Bronchial epithelial cell (primary cell): ENCODE results near the gene ZNF598. TPM values are rescaled to one million over a fixed set of nuclear protein-coding genes. Genes with fewer than 3 reads are reported as not detected.
A peak's percentile ranks its signal among the peaks of the same experiment; 100 is the strongest.

Experiments used
- DNase-seq: peaks from one replicate; pipeline ENCODE4 v3.0.0-alpha.2; 2010; ENCODE audit warnings: low read depth
- FAIRE-seq: peaks from 2 replicates; lab custom pipeline; 2011; peaks lifted over from hg19 to GRCh38; lab: Jason Lieb, UNC
- H3K27me3 ChIP-seq: 2 replicates; pipeline ENCODE4 v1.5.1; 2011; ENCODE audit warnings: low read length; ENCODE audit not compliant: control insufficient read depth, insufficient read depth
- H3K36me3 ChIP-seq: 2 replicates; pipeline ENCODE4 v1.5.1; 2011; ENCODE audit warnings: low read length; ENCODE audit not compliant: control insufficient read depth, insufficient read depth
- H3K4me3 ChIP-seq: 2 replicates; pipeline ENCODE4 v1.5.1; 2011; ENCODE audit warnings: mild to moderate bottlenecking, low read depth, low read length, control low read depth
- CTCF ChIP-seq: IDR thresholded peaks from 2 replicates; pipeline ENCODE4 v1.5.1; 2011; ENCODE audit warnings: mild to moderate bottlenecking, moderate library complexity, low read length, control low read depth, inconsistent platforms; ENCODE audit not compliant: insufficient read depth, severe bottlenecking
- total RNA-seq: library from RNA; depleted of rRNA; stranded (reverse); fragments of >200 nt; gene quantifications from 2 replicates; pipeline ENCODE4 v1.2.1, GENCODE V29; 2014

Gene ZNF598
- total RNA-seq, 1 donor from 2014 or later = 26.3 TPM

DNA sequence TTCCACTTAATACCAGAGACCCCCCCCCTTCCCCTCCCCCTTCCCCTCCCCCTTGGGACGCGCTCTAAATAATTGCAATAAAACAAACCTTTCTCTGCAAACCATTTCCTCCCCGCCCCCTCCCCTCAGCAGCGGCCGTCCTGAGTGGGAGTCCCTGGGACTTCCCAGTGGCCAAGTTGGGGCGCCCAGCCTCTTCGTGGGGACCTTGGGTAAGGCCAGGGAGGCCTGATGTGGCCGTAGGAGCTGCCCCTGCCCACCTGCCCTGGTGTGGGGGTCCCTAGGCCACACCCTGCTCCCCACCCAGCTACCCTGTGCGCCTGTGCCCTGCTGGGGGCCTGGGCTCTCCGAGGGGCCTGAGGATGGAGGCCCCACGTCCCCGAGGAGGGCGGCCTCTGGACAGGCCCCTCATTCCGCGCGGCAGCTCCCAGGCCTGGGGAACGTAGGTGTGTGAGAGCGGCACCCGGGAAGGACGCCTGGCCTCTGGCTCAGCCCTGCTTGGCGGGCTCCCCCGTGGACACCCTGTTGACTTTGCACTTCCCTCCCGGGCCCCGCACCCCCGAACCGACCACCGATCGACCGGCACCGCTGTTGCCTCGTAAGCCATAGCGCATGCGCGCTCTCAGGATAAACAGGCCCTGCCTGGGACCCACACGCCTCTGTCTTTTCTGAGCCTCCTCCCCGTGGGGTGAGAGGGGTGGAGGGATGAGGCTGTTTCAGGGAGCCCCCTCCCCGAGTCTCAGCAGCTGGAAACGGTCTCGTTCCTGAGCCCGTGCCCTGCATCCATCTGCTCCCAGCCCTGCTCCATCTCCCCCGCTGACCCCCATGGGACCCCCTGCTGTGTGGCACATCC is 29.0 kb upstream of the ZNF598 start:
- FAIRE-seq (no peak), DNase-seq (no peak)

GRCh38 chr16:2037647-2038381 is 28.2 kb upstream of the ZNF598 start:
- DNase-seq = no peak
- Histone ChIP-seq H3K27me3 (no peaks in the 10 kb centered on the region), H3K36me3 (peaks cover 2% of the 10 kb centered on the region), H3K4me3 (no peak overlapping the region)
- peak; percentile 97 for FAIRE-seq
- TF ChIP-seq CTCF = no peak

More for the DNA sequence above, 29.0 kb upstream of the ZNF598 start:
- TF ChIP-seq CTCF = no peak
- Histone ChIP-seq H3K27me3 (no peaks in the 10 kb centered on the region), H3K36me3 (peaks cover 2% of the 10 kb centered on the region), H3K4me3 (no peak overlapping the region)

DNA sequence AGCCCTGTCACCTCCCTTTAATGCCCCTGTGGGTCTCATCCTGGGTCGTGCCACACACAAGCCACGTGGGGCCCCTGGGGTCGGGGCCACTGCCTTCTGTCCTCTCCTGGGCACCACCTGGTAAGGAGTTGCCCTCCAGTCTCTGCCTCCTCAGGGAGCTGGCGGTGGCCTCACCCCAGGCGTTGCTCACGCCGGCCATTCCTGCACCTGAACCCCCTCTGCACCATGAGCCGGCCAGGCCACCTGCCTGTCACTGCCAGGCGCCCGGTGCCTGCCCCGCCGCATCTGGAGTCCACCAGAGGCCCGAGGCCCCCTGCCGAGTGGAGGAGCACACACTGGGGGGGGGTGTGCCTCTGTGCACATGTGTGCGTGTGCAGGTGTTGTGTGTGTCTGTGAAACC is 27.5 kb upstream of the ZNF598 start:
- no peak for TF ChIP-seq CTCF
- FAIRE-seq = no peak
- no peak overlapping the region for H3K4me3 ChIP-seq
- no peaks in the 10 kb centered on the region for H3K27me3 ChIP-seq
- DNase-seq = no peak
- H3K36me3 ChIP-seq = peaks cover 2% of the 10 kb centered on the region

- no peak for FAIRE-seq
- Histone ChIP-seq H3K36me3 (peaks cover 2% of the 10 kb centered on the region), H3K27me3 (no peaks in the 10 kb centered on the region), H3K4me3 (no peak overlapping the region)
- DNase-seq = no peak
- no peak for TF ChIP-seq CTCF
These were observed 26.8 kb upstream of the ZNF598 start for GRCh38 chr16:2036200-2036966.

DNA sequence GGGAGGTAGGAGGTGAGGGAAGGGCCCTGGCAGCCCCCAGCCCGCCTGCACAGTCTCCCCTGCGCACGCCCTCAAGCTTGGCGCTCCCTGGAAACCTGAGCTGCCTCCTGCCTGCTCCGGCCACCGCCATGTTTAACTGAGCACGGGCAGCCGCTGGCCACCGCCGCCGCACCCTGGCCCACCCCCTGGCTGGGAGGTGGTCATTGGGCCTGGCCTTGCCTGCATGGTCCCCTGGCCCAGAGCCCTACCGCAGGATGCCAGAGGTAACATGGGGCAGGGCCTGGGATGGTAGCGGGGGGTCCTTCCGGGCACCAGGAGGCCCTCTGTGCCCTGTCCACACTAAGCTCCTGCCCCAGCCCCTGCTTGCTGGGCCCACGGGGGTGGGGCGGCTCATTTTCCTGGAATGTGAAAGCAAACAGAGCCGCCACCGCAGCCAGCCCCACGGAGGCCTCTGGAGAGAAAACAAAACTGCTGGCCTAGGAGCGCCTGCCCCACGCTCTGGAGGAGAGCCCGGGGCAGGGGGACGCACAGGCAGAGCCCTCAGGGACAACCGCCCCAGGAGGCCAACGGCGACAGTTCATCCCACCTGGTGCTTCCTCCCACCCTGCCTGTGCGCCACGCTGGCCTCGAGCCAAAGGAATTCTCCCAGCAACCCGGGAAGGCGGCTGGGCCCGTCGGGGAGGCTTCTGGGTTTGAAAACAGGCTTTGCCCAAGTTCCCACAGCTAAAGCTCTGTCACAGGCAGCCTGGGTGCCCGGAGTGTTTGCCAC is 26.0 kb upstream of the ZNF598 start:
- no peaks in the 10 kb centered on the region for H3K27me3 ChIP-seq
- FAIRE-seq (no peak), DNase-seq (no peak)
- peaks cover 2% of the 10 kb centered on the region for H3K36me3 ChIP-seq
- no peak for TF ChIP-seq CTCF
- no peak overlapping the region for H3K4me3 ChIP-seq
